HL-60/S4 (cell line): ENCODE data around the gene CKM.
"Not testable (repeated sequence)": the region's sequence is repeated elsewhere in the genome, so short reads cannot be mapped to it uniquely, and the experiment has no call there.

Source experiments
- in situ Hi-C: fragments of 300-500 bp; cut with MboI; formaldehyde crosslinking; loops from 2 replicates; pipeline ENCODE4 v1.14.3; 2022; ENCODE audit warnings: low sequenced_read_pairs

Gene CKM

DNA sequence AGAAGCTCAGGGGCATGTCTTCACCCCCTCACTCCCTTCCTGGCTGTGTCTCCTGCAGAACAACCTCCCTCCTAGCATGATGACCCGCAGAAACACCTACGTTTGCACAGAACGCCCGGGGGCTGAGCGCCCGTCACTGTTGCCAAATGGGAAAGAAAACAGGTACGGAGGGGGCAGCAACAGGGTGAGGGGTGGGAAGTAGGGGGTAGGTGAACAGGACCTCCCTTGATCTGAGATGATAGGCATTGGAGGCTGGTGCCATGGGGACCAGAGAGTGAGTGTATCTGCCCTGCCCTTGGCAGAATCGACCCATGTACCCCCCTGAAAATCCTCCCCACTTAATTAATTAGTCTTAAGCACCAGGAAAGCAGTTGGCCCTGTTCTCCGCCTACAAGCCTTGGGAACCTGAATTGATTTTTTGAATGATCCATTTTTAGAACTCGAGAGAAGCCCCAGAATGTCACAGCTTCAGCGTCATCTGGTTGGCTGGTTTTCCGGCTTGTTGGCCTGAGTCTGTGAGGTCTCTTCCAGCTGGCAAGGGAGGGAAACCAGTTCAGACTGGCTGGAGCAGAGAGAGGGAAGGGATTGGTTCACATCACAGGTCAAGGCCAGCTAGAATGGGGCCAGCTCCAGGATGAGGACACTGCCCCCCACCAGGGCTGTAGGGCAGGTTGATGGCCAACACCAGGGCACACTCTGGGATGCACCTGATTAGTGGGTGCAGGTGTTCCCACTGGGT, 28.2 kb downstream of the CKM start:
- in situ Hi-C loops, result no loop called here

- in situ Hi-C loops, result no loop called here
Observed at GRCh38 chr19:45293682-45294081, 29.0 kb downstream of the CKM start.

- in situ Hi-C loops, result no loop called here
Observed at GRCh38 chr19:45291834-45292233, 30.8 kb downstream of the CKM start.

- in situ Hi-C loops, result no loop called here
Observed at GRCh38 chr19:45290381-45290931, 32.2 kb downstream of the CKM start.

- in situ Hi-C loops, result no loop called here
Observed at GRCh38 chr19:45283443-45284033, 39.1 kb downstream of the CKM start.

- in situ Hi-C loops, result no loop called here
Observed at GRCh38 chr19:45280471-45280961, 42.2 kb downstream of the CKM start.

DNA sequence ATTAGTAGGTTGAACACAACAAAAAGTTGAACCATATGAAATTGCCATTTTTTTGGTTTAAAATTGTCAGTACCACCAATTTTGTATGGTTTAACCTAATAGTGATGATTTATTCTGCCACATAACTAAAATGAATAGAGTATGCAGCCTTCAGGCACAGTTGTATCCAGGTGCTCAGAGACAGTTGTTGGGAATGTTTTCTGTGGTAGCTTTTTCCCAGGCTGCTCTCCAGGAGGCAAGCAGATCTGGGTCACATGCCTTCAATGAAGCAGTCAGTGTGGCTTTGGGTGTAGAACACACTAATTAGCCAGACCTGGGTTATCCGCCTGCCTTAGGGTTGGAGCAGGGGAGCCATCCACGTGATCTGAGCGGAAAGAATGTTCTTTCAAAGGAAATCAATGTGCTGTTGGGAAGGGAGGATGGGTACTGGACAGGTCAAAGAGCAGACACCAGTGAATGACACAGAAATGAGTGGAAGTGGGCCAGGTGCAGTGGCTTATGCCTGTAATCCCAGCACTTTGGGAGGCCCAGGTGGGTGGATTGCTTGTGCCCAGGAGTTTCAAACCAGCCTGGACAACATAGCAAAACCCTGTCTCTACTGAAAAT, 43.0 kb downstream of the CKM start:
- in situ Hi-C loops, result no loop called here

GRCh38 chr19:45278087-45278486, 44.6 kb downstream of the CKM start:
- in situ Hi-C loops, result no loop called here

- in situ Hi-C loops, result no loop called here
Observed at GRCh38 chr19:45276284-45276687, 46.4 kb downstream of the CKM start.

- in situ Hi-C loops, result no loop called here
Observed at GRCh38 chr19:45275370-45275971, 47.2 kb downstream of the CKM start.

DNA sequence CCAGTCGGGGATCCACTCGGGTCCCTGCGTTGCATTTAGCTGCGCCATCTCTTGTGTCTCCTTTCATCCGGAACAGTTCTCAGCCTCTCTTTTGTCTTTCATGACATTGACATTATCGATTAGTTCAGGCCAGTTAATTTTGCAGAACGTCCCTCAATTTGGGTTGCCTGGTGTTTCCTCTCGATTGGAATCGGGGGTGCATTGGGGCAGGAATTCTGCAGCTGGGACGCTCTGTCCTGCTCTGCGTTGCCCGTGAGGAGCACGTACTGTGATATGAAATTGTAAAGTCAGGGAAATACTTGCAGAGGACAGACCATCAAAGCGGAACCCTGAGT, 49.2 kb downstream of the CKM start:
- in situ Hi-C loops, result no loop called here

GRCh38 chr19:45271735-45272108, 51.0 kb downstream of the CKM start:
- in situ Hi-C loops, result no loop called here

GRCh38 chr19:45271098-45271734, 51.5 kb downstream of the CKM start:
- in situ Hi-C loops, result no loop called here

- in situ Hi-C loops, result not testable (repeated sequence)
Observed at GRCh38 chr19:45269939-45270338, 52.7 kb downstream of the CKM start.

DNA sequence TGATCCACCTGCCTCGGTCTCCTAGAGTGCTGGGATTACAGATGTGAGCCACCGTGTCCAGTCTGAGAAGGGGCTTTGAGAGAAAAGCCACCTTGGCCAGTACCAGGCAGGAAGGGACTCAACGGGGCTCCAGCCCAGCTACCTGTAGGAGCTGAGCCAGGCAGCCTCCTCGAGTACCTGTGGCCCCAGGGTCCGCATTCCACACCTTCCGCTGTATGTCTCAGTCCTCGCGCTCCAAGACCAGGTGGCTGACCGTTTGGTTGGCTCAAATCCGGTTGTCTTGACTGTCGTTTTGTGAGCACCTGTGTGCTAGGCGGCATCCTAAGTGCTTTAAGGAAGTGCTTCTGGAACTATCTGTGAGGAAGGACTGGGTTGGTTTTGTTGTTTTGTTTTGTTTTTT, 55.4 kb downstream of the CKM start:
- in situ Hi-C loops, result no loop called here

GRCh38 chr19:45265375-45265774, 57.3 kb downstream of the CKM start:
- in situ Hi-C loops, result no loop called here

- in situ Hi-C loops, result no loop called here
Observed at GRCh38 chr19:45264781-45265317, 57.8 kb downstream of the CKM start.

- in situ Hi-C loops, result no loop called here
Observed at GRCh38 chr19:45263013-45263412, 59.7 kb downstream of the CKM start.

- in situ Hi-C loops, result no loop called here
Observed at GRCh38 chr19:45262570-45262969, 60.1 kb downstream of the CKM start.

- in situ Hi-C loops, result no loop called here
Observed at GRCh38 chr19:45258862-45259261, 63.8 kb downstream of the CKM start.

GRCh38 chr19:45256836-45257235, 65.8 kb downstream of the CKM start:
- in situ Hi-C loops, result no loop called here
